ENCODE data around the gene RHEB.

RHEB gene

DNA sequence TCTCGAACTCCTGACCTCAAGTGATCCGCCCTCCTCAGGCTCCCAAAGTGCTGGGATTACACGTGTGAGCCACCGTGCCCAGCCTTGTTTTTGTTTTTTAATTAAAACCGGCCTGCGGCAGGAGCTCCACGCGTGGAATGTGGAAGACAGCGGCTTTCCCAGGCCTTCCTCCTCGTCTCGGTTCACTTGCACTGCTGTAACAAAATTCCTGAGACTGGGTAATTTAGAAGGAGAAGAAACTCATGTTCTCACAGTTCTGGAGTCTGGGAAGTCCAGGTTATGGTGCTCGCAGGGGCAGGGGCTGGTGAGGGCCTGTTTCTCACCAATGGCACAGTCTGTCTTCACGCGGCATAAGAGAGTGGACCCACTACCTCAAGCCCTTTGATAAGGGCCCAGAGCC lies 65.4 kb downstream of the RHEB start:
- no peak for TF ChIP-seq TEAD4 (IDR thresholded peaks at IDR 0.05)
- no peak for TF ChIP-seq ZBTB7A (IDR thresholded peaks at IDR 0.05; ENCODE audit: low read depth)

DNA sequence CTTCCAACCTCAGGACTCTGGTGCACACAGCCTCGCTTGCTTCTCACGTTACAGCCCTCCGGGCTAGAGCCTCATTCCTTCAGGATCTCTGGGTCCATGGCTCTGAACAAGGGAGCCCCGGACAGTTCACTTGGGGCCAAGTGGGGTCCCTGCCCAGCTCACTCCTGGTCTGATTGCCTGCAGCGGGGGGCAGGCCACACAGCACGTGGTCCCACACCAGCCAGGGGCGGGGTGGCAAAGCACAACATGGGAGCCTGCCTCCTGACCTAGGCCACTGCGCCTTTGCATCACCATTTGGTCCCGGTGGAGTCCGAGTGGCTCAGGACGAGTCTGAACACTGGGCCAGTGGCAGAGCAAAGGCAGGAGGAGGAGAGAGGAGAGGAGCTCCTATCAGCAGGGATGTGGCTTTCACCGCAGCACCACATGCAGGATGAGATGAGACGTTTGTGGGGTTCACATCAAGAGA lies 66.3 kb downstream of the RHEB start:
- TF ChIP-seq, protein P1, sequence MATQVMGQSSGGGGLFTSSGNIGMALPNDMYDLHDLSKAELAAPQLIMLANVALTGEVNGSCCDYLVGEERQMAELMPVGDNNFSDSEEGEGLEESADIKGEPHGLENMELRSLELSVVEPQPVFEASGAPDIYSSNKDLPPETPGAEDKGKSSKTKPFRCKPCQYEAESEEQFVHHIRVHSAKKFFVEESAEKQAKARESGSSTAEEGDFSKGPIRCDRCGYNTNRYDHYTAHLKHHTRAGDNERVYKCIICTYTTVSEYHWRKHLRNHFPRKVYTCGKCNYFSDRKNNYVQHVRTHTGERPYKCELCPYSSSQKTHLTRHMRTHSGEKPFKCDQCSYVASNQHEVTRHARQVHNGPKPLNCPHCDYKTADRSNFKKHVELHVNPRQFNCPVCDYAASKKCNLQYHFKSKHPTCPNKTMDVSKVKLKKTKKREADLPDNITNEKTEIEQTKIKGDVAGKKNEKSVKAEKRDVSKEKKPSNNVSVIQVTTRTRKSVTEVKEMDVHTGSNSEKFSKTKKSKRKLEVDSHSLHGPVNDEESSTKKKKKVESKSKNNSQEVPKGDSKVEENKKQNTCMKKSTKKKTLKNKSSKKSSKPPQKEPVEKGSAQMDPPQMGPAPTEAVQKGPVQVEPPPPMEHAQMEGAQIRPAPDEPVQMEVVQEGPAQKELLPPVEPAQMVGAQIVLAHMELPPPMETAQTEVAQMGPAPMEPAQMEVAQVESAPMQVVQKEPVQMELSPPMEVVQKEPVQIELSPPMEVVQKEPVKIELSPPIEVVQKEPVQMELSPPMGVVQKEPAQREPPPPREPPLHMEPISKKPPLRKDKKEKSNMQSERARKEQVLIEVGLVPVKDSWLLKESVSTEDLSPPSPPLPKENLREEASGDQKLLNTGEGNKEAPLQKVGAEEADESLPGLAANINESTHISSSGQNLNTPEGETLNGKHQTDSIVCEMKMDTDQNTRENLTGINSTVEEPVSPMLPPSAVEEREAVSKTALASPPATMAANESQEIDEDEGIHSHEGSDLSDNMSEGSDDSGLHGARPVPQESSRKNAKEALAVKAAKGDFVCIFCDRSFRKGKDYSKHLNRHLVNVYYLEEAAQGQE (IDR thresholded peaks at IDR 0.05; ENCODE audit: low read depth): no peak
- no peak for TF ChIP-seq YY1 (IDR thresholded peaks at IDR 0.05; ENCODE audit: low read depth)
- no peak for TF ChIP-seq TAF1 (IDR thresholded peaks at IDR 0.05; ENCODE audit: low read depth)
- TF ChIP-seq ZBTB7A (IDR thresholded peaks at IDR 0.05; ENCODE audit: low read depth): no peak
- no peak for TF ChIP-seq FOXM1 (IDR thresholded peaks at IDR 0.05; ENCODE audit: borderline replicate concordance, low read depth)
- TF ChIP-seq NFIC (IDR thresholded peaks at IDR 0.05): no peak
- no peak for TF ChIP-seq CEBPB (IDR thresholded peaks at IDR 0.05)
- no peak for TF ChIP-seq EP300 (IDR thresholded peaks at IDR 0.05; ENCODE audit: borderline replicate concordance)
- TF ChIP-seq CREB1 (IDR thresholded peaks at IDR 0.05; ENCODE audit: low read depth): no peak
- no peak for TF ChIP-seq RAD21 (IDR thresholded peaks at IDR 0.05; ENCODE audit: low read depth)
- no peak for TF ChIP-seq TEAD4 (IDR thresholded peaks at IDR 0.05)
- TF ChIP-seq, protein P2, sequence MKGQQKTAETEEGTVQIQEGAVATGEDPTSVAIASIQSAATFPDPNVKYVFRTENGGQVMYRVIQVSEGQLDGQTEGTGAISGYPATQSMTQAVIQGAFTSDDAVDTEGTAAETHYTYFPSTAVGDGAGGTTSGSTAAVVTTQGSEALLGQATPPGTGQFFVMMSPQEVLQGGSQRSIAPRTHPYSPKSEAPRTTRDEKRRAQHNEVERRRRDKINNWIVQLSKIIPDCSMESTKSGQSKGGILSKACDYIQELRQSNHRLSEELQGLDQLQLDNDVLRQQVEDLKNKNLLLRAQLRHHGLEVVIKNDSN (IDR thresholded peaks at IDR 0.05): no peak

DNA sequence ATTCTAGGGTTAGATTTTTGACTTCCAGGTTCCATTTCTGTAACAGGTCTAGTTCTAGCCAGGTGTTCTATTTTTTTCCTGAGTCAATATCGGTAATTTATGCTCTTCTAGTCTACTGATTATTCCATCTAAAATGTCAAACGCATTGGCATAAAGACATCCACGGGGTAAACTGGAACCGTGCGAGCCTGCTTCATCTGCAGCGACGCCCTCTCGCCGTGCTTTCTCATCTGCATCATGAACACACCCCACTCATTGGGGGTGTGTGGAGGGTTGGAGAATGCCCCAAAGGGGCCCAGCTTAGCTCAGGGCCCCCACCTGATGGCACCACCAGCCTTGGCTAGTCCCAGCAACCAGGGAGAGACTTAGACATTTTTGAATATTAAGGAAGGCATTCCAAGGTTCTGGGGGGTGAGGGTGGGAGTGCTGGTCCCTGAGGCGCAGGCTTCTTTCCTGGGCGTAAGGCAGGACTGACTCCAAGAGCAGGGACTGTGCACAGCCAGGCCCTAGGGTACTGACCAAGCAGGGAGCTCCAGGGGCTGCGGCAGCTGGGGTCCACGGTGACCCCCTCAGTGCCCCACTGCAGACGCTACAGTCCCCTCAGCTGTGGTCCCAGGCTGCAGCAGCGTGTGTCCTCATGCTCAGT lies 66.9 kb downstream of the RHEB start:
- TF ChIP-seq YY1 (IDR thresholded peaks at IDR 0.05; ENCODE audit: low read depth): no peak
- TF ChIP-seq ZBTB7A (IDR thresholded peaks at IDR 0.05; ENCODE audit: low read depth): no peak
- TF ChIP-seq TCF12 (IDR thresholded peaks at IDR 0.05; ENCODE audit: low read depth): no peak
- TF ChIP-seq RAD21 (IDR thresholded peaks at IDR 0.05; ENCODE audit: low read depth): no peak
- no peak for TF ChIP-seq TAF1 (IDR thresholded peaks at IDR 0.05; ENCODE audit: low read depth)
- TF ChIP-seq, protein P2 (IDR thresholded peaks at IDR 0.05): no peak

DNA sequence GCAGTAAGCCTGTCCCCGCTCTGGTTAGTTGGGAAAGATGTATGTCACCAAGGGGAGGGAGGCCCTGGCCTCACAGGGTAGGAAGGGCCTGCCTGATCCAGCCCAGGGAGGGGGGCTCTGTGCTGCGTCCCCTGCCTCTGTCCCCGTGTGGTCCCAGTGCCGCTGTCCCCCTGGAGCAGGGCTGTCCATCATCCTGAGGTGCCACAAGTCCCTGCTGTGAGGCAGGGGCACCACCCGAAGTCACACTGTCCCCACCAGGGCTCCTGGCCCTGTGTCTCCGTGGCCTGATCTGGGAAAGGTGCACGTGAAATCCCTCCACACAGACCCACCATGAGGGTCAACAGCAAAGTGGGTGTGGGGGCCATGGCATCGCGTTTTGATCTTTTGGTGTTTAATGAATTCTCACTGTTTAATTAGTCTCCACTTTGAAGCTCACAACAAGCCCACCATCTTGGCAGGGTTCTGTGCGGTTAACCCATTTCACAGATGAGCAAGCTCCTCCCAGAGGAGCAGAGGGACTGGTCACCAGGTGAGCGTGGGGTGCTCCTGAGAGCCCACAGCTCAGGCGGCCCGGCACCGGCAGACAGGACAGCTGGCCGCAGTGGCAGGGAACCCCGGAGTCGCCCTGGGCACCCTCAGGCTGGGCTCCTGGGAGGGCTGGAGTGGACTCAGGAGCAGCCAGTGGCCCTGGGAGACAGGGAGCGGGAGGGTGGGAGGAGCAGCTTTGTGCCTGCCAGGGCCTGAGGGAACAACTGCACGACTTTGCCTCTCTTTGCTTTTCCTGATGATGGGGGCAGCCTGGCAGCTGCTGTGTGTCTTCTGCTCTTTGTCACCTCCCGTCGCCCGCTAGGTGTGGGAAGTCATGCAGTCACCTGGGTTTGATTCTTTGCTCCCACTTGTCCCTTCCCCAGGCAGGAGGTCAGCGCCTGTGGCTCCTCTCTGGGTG lies 67.8 kb downstream of the RHEB start:
- no peak for TF ChIP-seq TCF12 (IDR thresholded peaks at IDR 0.05; ENCODE audit: low read depth)
- no peak for TF ChIP-seq TAF1 (IDR thresholded peaks at IDR 0.05; ENCODE audit: low read depth)
- TF ChIP-seq NFIC (IDR thresholded peaks at IDR 0.05): no peak
- TF ChIP-seq TEAD4 (IDR thresholded peaks at IDR 0.05): no peak
- TF ChIP-seq, protein P3, sequence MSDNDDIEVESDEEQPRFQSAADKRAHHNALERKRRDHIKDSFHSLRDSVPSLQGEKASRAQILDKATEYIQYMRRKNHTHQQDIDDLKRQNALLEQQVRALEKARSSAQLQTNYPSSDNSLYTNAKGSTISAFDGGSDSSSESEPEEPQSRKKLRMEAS (IDR thresholded peaks at IDR 0.05): no peak
- TF ChIP-seq ZBTB7A (IDR thresholded peaks at IDR 0.05; ENCODE audit: low read depth): no peak
- no peak for TF ChIP-seq EGR1 (IDR thresholded peaks at IDR 0.05)
- TF ChIP-seq YY1 (IDR thresholded peaks at IDR 0.05; ENCODE audit: low read depth): no peak
- no peak for TF ChIP-seq CEBPB (IDR thresholded peaks at IDR 0.05)
- no peak for TF ChIP-seq EP300 (IDR thresholded peaks at IDR 0.05; ENCODE audit: borderline replicate concordance)
- TF ChIP-seq CREB1 (IDR thresholded peaks at IDR 0.05; ENCODE audit: low read depth): no peak
- no peak for TF ChIP-seq FOXM1 (IDR thresholded peaks at IDR 0.05; ENCODE audit: borderline replicate concordance, low read depth)
- TF ChIP-seq, protein P2 (IDR thresholded peaks at IDR 0.05): no peak
- no peak for TF ChIP-seq RAD21 (IDR thresholded peaks at IDR 0.05; ENCODE audit: low read depth)
- TF ChIP-seq, protein P1 (IDR thresholded peaks at IDR 0.05; ENCODE audit: low read depth): no peak

DNA sequence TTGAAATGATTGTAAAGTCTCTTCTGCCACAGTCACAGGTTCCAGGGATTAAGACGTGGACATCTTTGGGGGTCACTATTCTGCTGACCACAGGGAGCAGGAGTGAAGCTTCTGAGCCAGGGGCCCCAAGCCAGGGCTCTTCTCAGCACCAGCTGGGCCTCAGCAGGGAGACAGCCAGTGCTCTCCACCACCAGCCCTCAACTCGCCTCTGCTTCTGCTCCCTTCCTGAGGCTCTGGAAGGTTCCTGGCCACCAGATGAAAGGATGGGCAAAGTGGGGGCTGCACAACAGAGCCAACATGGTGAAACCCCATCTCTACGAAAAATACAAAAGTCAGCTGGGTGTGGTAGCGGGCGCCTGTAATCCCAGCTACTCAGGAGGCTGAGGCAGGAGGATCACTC lies 68.5 kb downstream of the RHEB start:
- no peak for TF ChIP-seq CREB1 (IDR thresholded peaks at IDR 0.05; ENCODE audit: low read depth)
- TF ChIP-seq TCF12 (IDR thresholded peaks at IDR 0.05; ENCODE audit: low read depth): no peak
- no peak for TF ChIP-seq ZBTB7A (IDR thresholded peaks at IDR 0.05; ENCODE audit: low read depth)
- TF ChIP-seq FOXM1 (IDR thresholded peaks at IDR 0.05; ENCODE audit: borderline replicate concordance, low read depth): no peak
- no peak for TF ChIP-seq TEAD4 (IDR thresholded peaks at IDR 0.05)
- TF ChIP-seq EGR1 (IDR thresholded peaks at IDR 0.05): no peak
- no peak for TF ChIP-seq RAD21 (IDR thresholded peaks at IDR 0.05; ENCODE audit: low read depth)
- no peak for TF ChIP-seq NFIC (IDR thresholded peaks at IDR 0.05)
- no peak for TF ChIP-seq CEBPB (IDR thresholded peaks at IDR 0.05)
- TF ChIP-seq, protein P2 (IDR thresholded peaks at IDR 0.05): no peak
- TF ChIP-seq YY1 (IDR thresholded peaks at IDR 0.05; ENCODE audit: low read depth): no peak
- no peak for TF ChIP-seq EP300 (IDR thresholded peaks at IDR 0.05; ENCODE audit: borderline replicate concordance)
- TF ChIP-seq, protein P1 (IDR thresholded peaks at IDR 0.05; ENCODE audit: low read depth): no peak
- TF ChIP-seq, protein P3 (IDR thresholded peaks at IDR 0.05): no peak
- no peak for TF ChIP-seq TAF1 (IDR thresholded peaks at IDR 0.05; ENCODE audit: low read depth)
